K562 (cell line): Measurements from ENCODE around the gene CARS2. TPM values are rescaled to one million over a fixed set of nuclear protein-coding genes. Genes with fewer than 3 reads are reported as not detected.
A peak's percentile ranks its signal among the peaks of the same experiment; 100 is the strongest.

Source experiments
- ASH1L ChIP-seq: fragments of 450-650 bp; IDR thresholded peaks from 2 replicates; pipeline ENCODE4 v1.6.1; 2018; ENCODE audit warnings: borderline replicate concordance, mild to moderate bottlenecking, low read depth; ENCODE audit not compliant: partially characterized antibody
- ELF1 ChIP-seq: fragments of 200-800 bp; sonication (Bioruptor generic); IDR thresholded peaks from 2 replicates; pipeline ENCODE4 v1.6.1; 2016; ENCODE audit warnings: missing genetic modification characterization, missing compliant biosample characterization
- EP300 ChIP-seq: IDR thresholded peaks from 2 replicates; pipeline ENCODE4 v1.6.1; 2012; ENCODE audit warnings: low read length, improper control_type of control experiment
- FOXM1 ChIP-seq, 2 experiments: fragments of 450-650 bp in 1 of 2; sonication (generic) in 1 of 2; formaldehyde crosslinking in 1 of 2; IDR thresholded peaks; 2 replicates each; pipeline versions ENCODE4 v1.6.1 to v1.9.0; 2017 to 2022; ENCODE audit warnings: low read depth in 2 of 2, mild to moderate bottlenecking in 2 of 2, missing genetic modification reagents in 1 of 2, moderate library complexity in 1 of 2
- MAZ ChIP-seq, 2 experiments: fragments of 450-650 bp in 1 of 2; sonication (generic) in 1 of 2; formaldehyde crosslinking; IDR thresholded peaks in 1 of 2; conservative IDR thresholded peaks in 1 of 2; 2 replicates each; pipeline versions ENCODE4 v1.4.0 to v1.5.0; 2020; ENCODE audit warnings: mild to moderate bottlenecking in 1 of 2, missing genetic modification reagents in 1 of 2
- MNT ChIP-seq, 2 experiments: fragments of 450-650 bp; conservative IDR thresholded peaks; 2 replicates each; pipeline ENCODE4 v1.6.1; 2017; ENCODE audit warnings: mild to moderate bottlenecking in 2 of 2, moderate library complexity in 2 of 2
- NFIC ChIP-seq: fragments of 450-650 bp; IDR thresholded peaks from 2 replicates; pipeline ENCODE4 v1.6.1; 2017; ENCODE audit warnings: mild to moderate bottlenecking, inconsistent platforms
- NR2C2 ChIP-seq, 2 experiments: fragments of 200-800 bp in 1 of 2; sonication (Bioruptor generic) in 1 of 2; sonication (generic) in 1 of 2; formaldehyde crosslinking in 1 of 2; IDR thresholded peaks; 2 replicates each; pipeline versions ENCODE4 v1.6.1 to v1.8.0; 2016 to 2022; ENCODE audit warnings: mild to moderate bottlenecking in 1 of 2, missing compliant biosample characterization in 1 of 2, missing genetic modification characterization in 1 of 2, missing genetic modification reagents in 1 of 2
- POLR2A ChIP-seq: fragments of 450-650 bp; conservative IDR thresholded peaks from 2 replicates; pipeline ENCODE4 v1.6.1; 2016
- PTBP1 ChIP-seq: fragments of 200-400 bp; formaldehyde crosslinking; IDR thresholded peaks from 2 replicates; pipeline ENCODE4 v1.6.1; 2017; ENCODE audit warnings: low read depth, low read length
- RBM14 ChIP-seq: fragments of 200-400 bp; formaldehyde crosslinking; IDR thresholded peaks from 2 replicates; pipeline ENCODE4 v1.6.1; 2018; ENCODE audit warnings: low read depth, mild to moderate bottlenecking, low read length, moderate library complexity, borderline replicate concordance; ENCODE audit not compliant: insufficient read depth
- RBM25 ChIP-seq: fragments of 200-400 bp; formaldehyde crosslinking; IDR thresholded peaks from 2 replicates; pipeline ENCODE4 v1.6.1; 2018; ENCODE audit warnings: low read length, low read depth, moderate library complexity; ENCODE audit not compliant: severe bottlenecking
- SIN3A ChIP-seq, 2 experiments: fragments of 150-350 bp in 1 of 2; IDR thresholded peaks; 2 replicates each; pipeline ENCODE4 v1.6.1; 2011 to 2016; ENCODE audit warnings: borderline replicate concordance in 2 of 2, low read depth in 2 of 2, low read length in 2 of 2, mild to moderate bottlenecking in 2 of 2, moderate library complexity in 2 of 2; ENCODE audit not compliant: control insufficient read depth in 1 of 2
- TAF1 ChIP-seq: IDR thresholded peaks from 2 replicates; pipeline ENCODE4 v1.6.1; 2011; ENCODE audit warnings: mild to moderate bottlenecking, low read length, moderate library complexity; ENCODE audit not compliant: insufficient read depth, control insufficient read depth, severe bottlenecking; ENCODE audit errors: extremely low read depth
- TCF7 ChIP-seq: sonication (generic); IDR thresholded peaks from 2 replicates; pipeline ENCODE4 v1.6.1; 2016; ENCODE audit warnings: antibody characterized with exemption, borderline replicate concordance
- TFAP4 ChIP-seq: sonication (generic); formaldehyde crosslinking; IDR thresholded peaks from 2 replicates; pipeline ENCODE4 v1.8.0; 2022; ENCODE audit warnings: missing genetic modification reagents, mild to moderate bottlenecking, moderate library complexity, borderline replicate concordance
- YY1 ChIP-seq, 3 experiments: IDR thresholded peaks; 2 replicates each; pipeline ENCODE4 v1.6.1; 2011; ENCODE audit warnings: low read length in 2 of 3, mild to moderate bottlenecking in 2 of 3, moderate library complexity in 2 of 3, borderline replicate concordance in 1 of 3, control low read depth in 1 of 3, low read depth in 1 of 3; ENCODE audit not compliant: insufficient read depth in 3 of 3, insufficient replicate concordance in 2 of 3, control insufficient read depth in 1 of 3, insufficient read length in 1 of 3; ENCODE audit errors: extremely low read depth in 1 of 3
- polyA plus RNA-seq, 8 experiments: library from polyadenylated mRNA; depleted of rRNA in 4 of 8; stranded (reverse) in 5 of 8; unstranded in 3 of 8; fragments of >200 nt; fragmentation: Nextera tagmentation in 2 of 8; fragmentation: Illumina TruSeq in 1 of 8; extraction: Ambion mirVana in 2 of 8; extraction: Trizol in 1 of 8; gene quantifications; 2 replicates each; pipeline versions ENCODE4 v1.2.1 to v1.2.3, GENCODE V29; 2011 to 2014; ENCODE audit warnings: inconsistent platforms in 1 of 8, missing spikeins in 1 of 8
- total RNA-seq, 7 experiments: library from RNA; depleted of rRNA in 6 of 7; stranded (reverse); fragments of >200 nt in 6 of 7; fragmentation: Illumina TruSeq in 2 of 7; extraction: Trizol in 2 of 7; gene quantifications; 2 replicates each; pipeline versions ENCODE4 v1.2.1 to v1.2.3, GENCODE V29; 2011 to 2021; ENCODE audit warnings: low replicate concordance in 1 of 7
- TF ChIP-seq, protein P1 (sequence below): fragments of 450-650 bp; IDR thresholded peaks from 2 replicates; pipeline ENCODE4 v1.6.1; 2016

CARS2 gene
- total and polyA plus RNA-seq, 9 of the 15 experiments (the other 6 are each of a cell fraction or from before 2014, with no cell fraction given): 1.7 to 37.4 (median 30.5) TPM

GRCh38 chr13:110712849-110713641 is 7.1 kb upstream of the CARS2 start (continued):
- peak; percentile 66 to 84; a peak in 2 of 4 replicates for TF ChIP-seq MAZ (CRISPR knock-in tag; conservative IDR thresholded peaks at IDR 0.05 in 1 of 2, IDR thresholded peaks at IDR 0.05 in 1 of 2)
- TF ChIP-seq, protein P1, sequence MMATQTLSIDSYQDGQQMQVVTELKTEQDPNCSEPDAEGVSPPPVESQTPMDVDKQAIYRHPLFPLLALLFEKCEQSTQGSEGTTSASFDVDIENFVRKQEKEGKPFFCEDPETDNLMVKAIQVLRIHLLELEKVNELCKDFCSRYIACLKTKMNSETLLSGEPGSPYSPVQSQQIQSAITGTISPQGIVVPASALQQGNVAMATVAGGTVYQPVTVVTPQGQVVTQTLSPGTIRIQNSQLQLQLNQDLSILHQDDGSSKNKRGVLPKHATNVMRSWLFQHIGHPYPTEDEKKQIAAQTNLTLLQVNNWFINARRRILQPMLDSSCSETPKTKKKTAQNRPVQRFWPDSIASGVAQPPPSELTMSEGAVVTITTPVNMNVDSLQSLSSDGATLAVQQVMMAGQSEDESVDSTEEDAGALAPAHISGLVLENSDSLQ: peak; percentile 99
- TF ChIP-seq RBM25: peak; percentile 87
- TF ChIP-seq NFIC: peak; percentile 23; the same call in 1 of the 2 replicates
- 0 out of 2 replicates have a peak, but pooled peaks have one; percentile 71 for TF ChIP-seq RBM14
- TF ChIP-seq YY1 (IDR thresholded peaks at IDR 0.05; ENCODE audit: borderline replicate concordance in 1 of 3, control insufficient read depth in 1 of 3, extremely low read depth in 1 of 3, insufficient read depth in 3 of 3, insufficient read length in 1 of 3, insufficient replicate concordance in 2 of 3, low read depth in 1 of 3, low read length in 2 of 3): peak in 1 of 3 experiments; percentile 25
- TF ChIP-seq ELF1 (tag): peak; percentile 80; the same call in 1 of the 2 replicates
- no peak for TF ChIP-seq FOXM1 (IDR thresholded peaks at IDR 0.05; ENCODE audit: low read depth)
- 0 out of 2 replicates have a peak, but pooled peaks have one; percentile 51 for TF ChIP-seq FOXM1 (CRISPR knock-in tag; IDR thresholded peaks at IDR 0.05; ENCODE audit: low read depth)
- 0 out of 2 replicates have a peak, but pooled peaks have one; percentile 71 for TF ChIP-seq PTBP1
- TF ChIP-seq ASH1L: peak; percentile 89
- TF ChIP-seq MNT (conservative IDR thresholded peaks at IDR 0.05): peak; percentile 24 to 66; a peak in 3 of 4 replicates
- peak; percentile 28 to 57; a peak in 2 of 4 replicates for TF ChIP-seq SIN3A (IDR thresholded peaks at IDR 0.05; ENCODE audit: borderline replicate concordance in 2 of 2, control insufficient read depth in 1 of 2, low read depth in 2 of 2, low read length in 2 of 2)
- no peak for TF ChIP-seq NR2C2 (CRISPR knock-in tag; IDR thresholded peaks at IDR 0.05)
- peak; percentile 37; the same call in 1 of the 2 replicates for TF ChIP-seq NR2C2 (tag; IDR thresholded peaks at IDR 0.05)
- TF ChIP-seq POLR2A: peak; percentile 99
- peak; percentile 70 for TF ChIP-seq TAF1
- 0 out of 2 replicates have a peak, but pooled peaks have one; percentile 18 for TF ChIP-seq TCF7
- TF ChIP-seq TFAP4: peak; percentile 38; the same call in 1 of the 2 replicates
- TF ChIP-seq EP300: 0 out of 2 replicates have a peak, but pooled peaks have one; percentile 6
